ENCODE data around the gene ACOX3.
"Not testable (repeated sequence)": the region's sequence is repeated elsewhere in the genome, so short reads cannot be mapped to it uniquely, and the experiment has no call there.

Gene ACOX3

GRCh38 chr4:8422786-8423185 is 17.7 kb downstream of the ACOX3 start:
- TF ChIP-seq, protein P1, sequence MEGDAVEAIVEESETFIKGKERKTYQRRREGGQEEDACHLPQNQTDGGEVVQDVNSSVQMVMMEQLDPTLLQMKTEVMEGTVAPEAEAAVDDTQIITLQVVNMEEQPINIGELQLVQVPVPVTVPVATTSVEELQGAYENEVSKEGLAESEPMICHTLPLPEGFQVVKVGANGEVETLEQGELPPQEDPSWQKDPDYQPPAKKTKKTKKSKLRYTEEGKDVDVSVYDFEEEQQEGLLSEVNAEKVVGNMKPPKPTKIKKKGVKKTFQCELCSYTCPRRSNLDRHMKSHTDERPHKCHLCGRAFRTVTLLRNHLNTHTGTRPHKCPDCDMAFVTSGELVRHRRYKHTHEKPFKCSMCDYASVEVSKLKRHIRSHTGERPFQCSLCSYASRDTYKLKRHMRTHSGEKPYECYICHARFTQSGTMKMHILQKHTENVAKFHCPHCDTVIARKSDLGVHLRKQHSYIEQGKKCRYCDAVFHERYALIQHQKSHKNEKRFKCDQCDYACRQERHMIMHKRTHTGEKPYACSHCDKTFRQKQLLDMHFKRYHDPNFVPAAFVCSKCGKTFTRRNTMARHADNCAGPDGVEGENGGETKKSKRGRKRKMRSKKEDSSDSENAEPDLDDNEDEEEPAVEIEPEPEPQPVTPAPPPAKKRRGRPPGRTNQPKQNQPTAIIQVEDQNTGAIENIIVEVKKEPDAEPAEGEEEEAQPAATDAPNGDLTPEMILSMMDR (IDR thresholded peaks at IDR 0.05; ENCODE audit: insufficient read depth, missing control alignments): no peak
- FAIRE-seq (no peak), DNase-seq (ENCODE audit: insufficient read length, low spot score) (no peak)

DNA sequence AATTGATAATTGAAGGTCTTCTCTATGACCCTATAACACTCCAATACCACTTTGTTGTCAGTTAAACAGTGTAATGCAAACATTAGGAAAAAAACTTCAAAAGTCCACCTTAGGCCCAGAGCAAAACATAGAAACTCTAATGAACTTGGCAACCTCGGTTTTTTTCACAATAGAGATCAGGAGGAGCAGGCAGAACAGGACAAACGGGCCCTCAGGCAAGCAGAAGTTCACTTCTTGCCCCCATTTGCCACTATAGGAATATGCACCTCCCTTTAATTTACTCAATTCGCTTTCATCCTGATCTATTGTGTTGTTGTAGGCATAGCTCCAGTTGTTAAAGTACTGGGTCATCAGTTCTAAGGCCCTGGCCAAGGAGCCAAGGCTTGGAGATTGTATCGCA is 18.2 kb downstream of the ACOX3 start:
- DNase-seq (ENCODE audit: insufficient read length, low spot score) (no peak), FAIRE-seq (no peak)

GRCh38 chr4:8420151-8420550 is 20.4 kb downstream of the ACOX3 start:
- DNase-seq (ENCODE audit: insufficient read length, low spot score); FAIRE-seq: not testable (repeated sequence)

More for the DNA sequence above, 18.2 kb downstream of the ACOX3 start:
- TF ChIP-seq, protein P1 (IDR thresholded peaks at IDR 0.05; ENCODE audit: insufficient read depth, missing control alignments): no peak

- DNase-seq (ENCODE audit: insufficient read length, low spot score) (no peak), FAIRE-seq (no peak)
- TF ChIP-seq, protein P1 (IDR thresholded peaks at IDR 0.05; ENCODE audit: insufficient read depth, missing control alignments): no peak
Measured at GRCh38 chr4:8419222-8420041, 21.1 kb downstream of the ACOX3 start.

DNA sequence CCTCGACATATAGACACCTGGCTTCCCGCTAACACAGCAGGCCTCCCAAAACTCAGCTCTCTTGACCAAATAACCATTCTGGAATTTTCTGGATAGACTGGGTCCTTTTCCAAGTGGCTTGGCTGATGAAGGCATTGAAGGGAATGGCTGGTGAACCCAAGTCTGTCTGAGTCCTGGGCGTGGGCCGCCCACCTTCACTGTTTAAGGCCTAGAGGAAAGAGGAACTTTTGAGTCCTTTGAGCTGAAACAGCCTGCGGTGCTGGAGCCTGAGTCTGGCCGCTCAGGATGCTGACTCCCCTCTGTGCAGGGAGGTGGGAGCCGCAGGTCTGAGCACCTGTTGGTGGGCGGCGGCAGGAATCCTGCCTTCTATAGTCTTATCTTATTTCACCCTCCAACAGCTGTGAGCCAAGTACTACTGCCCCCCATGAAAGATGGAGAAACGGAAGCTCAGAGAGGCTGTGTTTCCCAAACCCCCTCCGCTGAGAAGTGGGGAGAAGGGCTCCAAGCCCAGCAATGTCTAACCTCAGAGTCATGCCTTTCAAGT is 23.4 kb downstream of the ACOX3 start:
- DNase-seq (ENCODE audit: insufficient read length, low spot score): no peak
- TF ChIP-seq, protein P1 (IDR thresholded peaks at IDR 0.05; ENCODE audit: insufficient read depth, missing control alignments): no peak
- FAIRE-seq: no peak

DNA sequence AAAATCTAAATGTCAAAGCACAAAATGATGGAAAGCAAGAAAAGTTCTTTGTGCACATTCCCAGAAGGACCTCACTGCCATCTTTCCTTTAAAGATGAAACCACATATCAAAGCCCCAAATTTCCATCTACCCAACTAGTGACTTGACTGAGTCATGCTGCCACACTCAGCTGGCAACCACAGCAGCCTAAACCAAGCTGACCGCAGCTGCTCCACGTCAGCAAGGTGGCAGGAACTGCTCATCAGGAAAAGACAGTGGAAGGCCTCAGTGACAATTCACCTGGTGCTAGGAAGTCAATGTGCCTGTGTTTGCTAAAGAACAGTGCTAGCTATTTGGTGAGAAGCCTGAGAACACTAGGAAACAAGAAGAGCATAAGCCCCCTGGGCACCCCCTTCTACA is 26.1 kb downstream of the ACOX3 start:
- FAIRE-seq (no peak), DNase-seq (ENCODE audit: insufficient read length, low spot score) (no peak)

DNA sequence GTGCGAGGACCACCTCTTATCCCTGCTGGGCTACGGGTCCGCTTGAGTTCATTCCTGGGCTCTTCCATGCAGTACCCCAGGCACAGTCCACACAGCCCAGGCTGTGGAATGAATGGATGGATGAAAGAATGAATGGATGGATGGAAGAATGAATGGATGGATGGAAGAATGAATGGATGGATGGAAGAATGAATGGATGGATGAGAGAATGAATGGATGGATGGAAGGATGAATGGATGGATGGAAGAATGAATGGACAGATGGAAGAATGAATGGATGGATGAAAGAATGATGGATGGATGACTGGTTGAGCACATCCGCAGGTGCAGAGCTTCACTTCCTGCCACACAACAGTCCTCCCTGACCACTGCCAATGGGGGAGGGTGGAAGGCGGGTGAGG is 28.2 kb downstream of the ACOX3 start:
- TF ChIP-seq, protein P1 (IDR thresholded peaks at IDR 0.05; ENCODE audit: insufficient read depth, missing control alignments): no peak
- no peak for DNase-seq (ENCODE audit: insufficient read length, low spot score)
- no peak for FAIRE-seq

More for the DNA sequence above, 26.1 kb downstream of the ACOX3 start:
- TF ChIP-seq, protein P1 (IDR thresholded peaks at IDR 0.05; ENCODE audit: insufficient read depth, missing control alignments): no peak

All from D721Med (cell line).